HG02588 (cell line): ENCODE data around the gene HRH1.
"Not testable (repeated sequence)": the region's sequence is repeated elsewhere in the genome, so short reads cannot be mapped to it uniquely, and the experiment has no call there.

Experiments used
- ATAC-seq: cut with Tn5 transposase; IDR thresholded peaks from one replicate; pipeline ENCODE4 v1.9.1; 2021; ENCODE audit warnings: mild to moderate bottlenecking, moderate library complexity; ENCODE audit not compliant: unreplicated experiment

Gene HRH1

GRCh38 chr3:11236588-11237461 is 82.5 kb downstream of the HRH1 start:
- ATAC-seq: no peak

GRCh38 chr3:11238060-11238459 is 83.8 kb downstream of the HRH1 start:
- no peak for ATAC-seq

- ATAC-seq: no peak
Measured at GRCh38 chr3:11238880-11239279, 84.6 kb downstream of the HRH1 start.

GRCh38 chr3:11239796-11240195 is 85.5 kb downstream of the HRH1 start:
- ATAC-seq: no peak

GRCh38 chr3:11240496-11240895 is 86.2 kb downstream of the HRH1 start:
- no peak for ATAC-seq

- ATAC-seq: no peak
Measured at GRCh38 chr3:11244121-11244677, 89.9 kb downstream of the HRH1 start.

GRCh38 chr3:11245276-11245675 is 91.0 kb downstream of the HRH1 start:
- no peak for ATAC-seq

GRCh38 chr3:11245827-11246662 is 91.8 kb downstream of the HRH1 start:
- ATAC-seq: no peak

GRCh38 chr3:11246663-11246970 is 92.3 kb downstream of the HRH1 start:
- ATAC-seq: no peak

GRCh38 chr3:11247362-11247761 is 93.1 kb downstream of the HRH1 start:
- ATAC-seq: no peak

GRCh38 chr3:11248596-11248995 is 94.3 kb downstream of the HRH1 start:
- no peak for ATAC-seq

- ATAC-seq: no peak
Measured at GRCh38 chr3:11250902-11251806, 96.9 kb downstream of the HRH1 start.

GRCh38 chr3:11251807-11252176 is 97.5 kb downstream of the HRH1 start:
- no peak for ATAC-seq

- ATAC-seq: no peak
Measured at GRCh38 chr3:11254876-11255275, 100.6 kb downstream of the HRH1 start.

- ATAC-seq: not testable (repeated sequence)
Measured at GRCh38 chr3:11255537-11255936, 101.2 kb downstream of the HRH1 start.

- ATAC-seq: no peak
Measured at GRCh38 chr3:11258958-11259357, 104.7 kb downstream of the HRH1 start.

- ATAC-seq: no peak
Measured at GRCh38 chr3:11260460-11260859, 106.2 kb downstream of the HRH1 start.

GRCh38 chr3:11269007-11269406 is 114.7 kb downstream of the HRH1 start:
- no peak for ATAC-seq

- ATAC-seq: peak; percentile 98
Measured at GRCh38 chr3:11271986-11272904, 118.0 kb downstream of the HRH1 start, which contains the start of gene ATG7. TSS of gene ATG7 (plus strand) at chr3:11272397. CDS start at chr3:11298696, 26,299 bp downstream.
